CD4-positive, alpha-beta T cell treated with Interleukin-4 for 1 hour (primary cell): ENCODE results near the gene SNX13.
"Not testable (repeated sequence)": the region's sequence is repeated elsewhere in the genome, so short reads cannot be mapped to it uniquely, and the experiment has no call there.

Experiments
- DNase-seq, 2 donors: peaks; one replicate each; pipeline ENCODE4 v3.0.0-alpha.2; 2020 to 2022

The SNX13 gene

DNA sequence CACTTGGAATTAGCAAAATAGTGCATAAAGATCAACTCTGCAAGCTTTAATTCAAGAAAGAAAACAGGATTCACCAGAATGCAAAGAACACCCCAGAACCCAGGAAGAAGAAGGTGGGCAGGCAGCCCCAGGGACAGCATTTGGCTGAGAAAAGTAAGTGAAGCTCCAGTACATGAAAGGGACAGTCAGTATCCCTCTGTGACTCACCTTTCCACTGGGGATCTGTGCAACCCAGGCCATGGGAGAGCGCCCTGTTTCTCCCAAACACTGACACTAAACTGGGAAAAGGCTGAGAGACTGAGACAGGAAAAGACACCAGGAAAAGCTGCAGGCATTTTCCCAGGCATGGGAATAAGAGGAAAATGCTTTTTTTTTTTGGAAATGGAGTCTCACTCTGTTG lies 28.2 kb downstream of the SNX13 start:
- DNase-seq: no peak

DNA sequence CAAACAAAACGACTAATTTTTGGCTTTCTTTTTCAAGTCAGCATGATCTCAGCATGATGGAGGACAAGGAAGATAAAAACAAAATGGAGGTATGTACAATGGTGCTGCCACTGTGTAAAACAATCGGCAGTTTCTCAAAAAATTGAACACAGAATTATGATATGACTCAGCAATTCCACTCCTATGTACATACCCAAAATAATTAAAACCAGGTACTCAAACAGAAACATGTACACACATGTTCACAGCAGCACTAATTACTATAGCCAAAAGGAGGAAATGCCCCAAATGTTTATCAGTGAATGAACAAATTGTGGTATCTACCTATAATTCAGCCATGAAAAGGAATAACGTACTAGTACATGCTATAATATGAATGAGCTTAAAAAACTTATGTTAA lies 29.9 kb downstream of the SNX13 start:
- DNase-seq: no peak

DNA sequence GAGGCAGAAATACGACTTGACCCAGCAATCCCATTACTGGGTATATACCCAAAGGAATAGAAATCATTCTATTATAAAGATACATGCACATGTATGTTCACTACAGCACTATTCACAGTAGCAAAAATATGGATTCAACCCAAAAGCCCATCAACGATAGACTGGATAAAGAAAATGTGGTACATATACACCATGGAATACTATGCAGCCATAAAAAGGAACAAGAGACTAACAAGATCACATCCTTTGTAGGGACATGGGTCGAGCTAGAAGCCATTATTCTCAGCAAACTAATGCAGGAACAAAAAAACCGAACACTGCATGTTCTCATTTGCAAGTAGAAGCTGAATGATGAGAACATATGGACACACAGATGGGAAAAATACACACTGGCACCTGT lies 31.0 kb downstream of the SNX13 start:
- DNase-seq: not testable (repeated sequence)

DNA sequence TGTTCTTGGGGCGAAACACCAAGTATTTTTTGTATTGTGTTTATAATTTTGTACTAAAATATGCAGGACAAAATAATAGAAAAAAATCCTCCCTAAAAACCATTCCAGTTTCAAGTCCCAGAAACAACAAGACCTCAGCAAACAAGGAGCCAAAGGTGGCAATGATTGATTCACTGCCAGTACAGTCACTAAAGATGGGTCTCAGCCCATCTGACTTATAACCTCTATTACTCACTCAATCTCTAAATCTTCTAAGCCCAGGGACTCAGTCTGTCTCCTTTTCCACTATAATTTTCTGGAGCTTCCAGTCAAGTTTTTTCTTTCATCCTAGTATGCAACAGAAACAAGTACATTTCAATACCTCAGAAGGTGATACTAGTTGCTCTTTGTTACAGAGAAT lies 33.3 kb downstream of the SNX13 start:
- no peak for DNase-seq

DNA sequence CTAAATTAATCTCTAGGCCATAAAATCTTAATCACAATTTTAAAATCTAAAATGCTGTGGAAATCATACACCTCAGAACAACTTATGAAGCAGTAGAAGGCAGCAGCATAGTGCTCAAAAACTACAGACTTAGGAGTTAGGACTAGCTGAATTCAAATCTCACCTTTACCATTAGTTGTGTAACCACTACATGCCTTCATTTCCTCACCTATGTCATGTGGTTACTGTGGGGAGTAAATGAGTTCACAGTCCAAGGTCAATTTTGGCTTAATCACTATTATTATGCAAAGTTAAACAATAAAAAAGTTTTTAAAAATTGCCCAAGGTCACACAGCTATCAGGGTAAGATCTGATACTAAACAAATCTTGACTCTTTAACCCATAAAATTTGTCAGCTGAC lies 37.0 kb downstream of the SNX13 start:
- DNase-seq: peak in 1 of 2 donors; percentile 2

DNA sequence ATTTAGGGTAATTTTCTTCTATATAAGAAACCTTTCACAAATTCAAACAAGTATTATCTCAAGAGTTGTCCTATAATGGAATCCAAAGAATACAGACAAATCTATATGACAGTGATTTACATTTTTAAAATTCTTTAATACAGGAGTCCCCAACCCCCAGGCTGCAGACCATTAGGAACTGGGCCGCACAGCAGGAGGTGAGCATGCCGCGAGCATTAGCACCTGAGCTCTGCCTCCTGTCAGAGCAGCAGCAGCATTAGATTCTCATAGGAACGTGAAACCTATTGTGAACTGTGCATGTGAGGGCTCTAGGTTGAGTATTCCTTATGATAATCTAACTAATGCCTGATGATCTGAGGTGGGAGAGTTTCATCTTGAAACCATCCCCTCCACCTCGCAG lies 37.7 kb downstream of the SNX13 start:
- DNase-seq: no peak

DNA sequence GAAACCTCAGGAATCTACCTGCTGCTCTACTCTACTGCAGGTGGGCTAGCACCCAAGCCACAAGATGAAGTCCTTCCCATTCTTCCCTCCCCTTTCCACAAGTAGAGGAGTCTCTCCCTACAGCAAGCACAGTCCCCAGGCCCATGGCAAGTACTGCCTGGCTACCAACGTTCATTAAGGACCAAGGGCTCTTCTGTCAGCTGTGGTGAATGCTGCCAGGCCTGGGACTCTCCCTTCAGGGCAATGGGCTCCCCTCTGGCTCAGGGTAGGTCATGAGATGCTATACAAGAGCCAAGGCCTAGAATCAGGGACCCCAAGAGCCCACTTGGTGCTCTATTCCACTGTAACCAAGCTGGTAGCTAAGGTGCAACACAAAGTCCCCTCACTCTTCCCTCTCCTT lies 39.8 kb downstream of the SNX13 start:
- no peak for DNase-seq

DNA sequence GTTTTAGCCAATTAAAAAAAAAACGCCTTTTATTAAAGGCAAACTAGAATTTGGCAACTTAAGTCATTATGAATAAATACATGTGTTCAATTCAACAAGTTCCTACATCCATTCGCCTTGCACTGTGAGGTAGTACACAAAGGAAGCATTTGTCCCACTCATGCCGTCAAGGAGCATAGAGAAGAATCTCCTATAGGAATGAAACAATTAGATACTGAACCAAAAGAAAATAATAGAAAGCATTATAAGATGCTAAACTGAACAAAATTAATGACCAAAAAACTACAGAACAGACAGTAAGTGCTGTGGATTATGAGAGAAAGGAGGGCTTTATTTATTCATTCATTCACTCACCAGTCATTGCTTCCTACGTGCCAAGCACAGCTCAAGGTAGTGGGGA lies 42.2 kb downstream of the SNX13 start:
- no peak for DNase-seq

GRCh38 chr7:17887286-17887685 lies 53.0 kb downstream of the SNX13 start:
- DNase-seq: no peak

DNA sequence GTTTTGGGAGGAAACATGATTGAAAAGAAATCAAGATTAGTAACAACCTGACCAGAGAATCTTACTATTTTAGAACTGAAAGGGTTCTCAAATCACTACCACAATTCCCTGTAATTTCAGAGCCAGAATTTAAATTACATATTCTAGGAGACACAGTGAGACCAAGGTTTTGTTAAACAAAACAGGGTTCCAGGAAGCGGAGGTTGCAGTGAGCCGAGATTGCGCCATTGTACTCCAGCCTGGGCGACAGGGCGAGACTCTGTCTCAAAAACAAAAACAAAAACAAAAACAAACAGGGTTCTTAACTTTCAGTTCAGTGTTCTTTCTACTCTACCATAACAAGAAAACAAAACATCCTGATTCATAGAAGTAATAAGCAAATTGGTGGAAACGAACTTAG lies 57.6 kb downstream of the SNX13 start:
- DNase-seq: no peak

DNA sequence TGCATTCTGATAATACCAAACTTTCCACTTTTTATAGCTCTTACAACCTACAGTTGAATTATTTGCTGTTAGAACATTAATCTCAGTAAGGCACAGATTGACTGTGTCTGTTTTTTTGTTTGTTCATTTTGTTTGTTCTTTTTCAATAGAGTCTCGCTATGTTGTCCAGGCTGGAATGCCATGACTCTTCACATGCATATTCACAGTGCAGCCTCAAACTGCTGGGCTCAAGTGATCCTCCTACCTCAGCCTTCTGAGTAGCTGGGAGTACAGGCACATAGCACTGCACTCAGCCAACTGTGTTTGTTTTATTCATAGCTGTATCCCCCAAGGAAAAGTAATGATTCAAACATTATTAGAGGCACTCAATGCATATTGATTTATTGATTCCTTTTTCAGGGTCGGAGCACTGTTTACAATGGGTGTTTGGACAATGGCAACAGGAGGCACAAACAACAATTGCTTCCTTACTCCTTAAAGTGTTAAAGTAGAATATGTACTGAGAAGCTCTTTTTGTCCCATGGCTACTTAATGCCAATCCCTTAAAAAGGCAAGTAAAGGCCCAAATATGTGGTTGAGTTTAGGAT lies 61.1 kb downstream of the SNX13 start:
- DNase-seq: no peak

GRCh38 chr7:17878627-17879026 lies 61.7 kb downstream of the SNX13 start:
- no peak for DNase-seq

GRCh38 chr7:17871815-17872533 lies 68.3 kb downstream of the SNX13 start:
- DNase-seq: no peak

DNA sequence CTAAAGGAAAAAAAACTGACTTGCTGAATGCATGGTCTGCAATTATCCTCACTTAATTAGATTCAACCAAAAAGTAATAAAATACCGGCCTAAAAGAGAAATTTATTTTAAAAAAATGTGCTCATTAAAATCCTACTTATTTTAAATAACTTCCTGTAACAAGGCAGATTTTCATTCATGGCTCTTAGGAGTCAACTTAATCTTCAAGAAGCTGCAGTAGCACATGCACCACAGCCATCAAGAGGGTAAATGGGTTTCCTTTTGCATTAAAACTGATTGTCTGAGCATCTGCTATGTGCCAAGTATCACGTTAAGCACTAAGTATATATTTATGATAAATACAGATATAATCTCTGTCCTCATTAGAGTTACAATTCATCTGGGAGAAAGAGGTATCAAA lies 69.9 kb downstream of the SNX13 start:
- no peak for DNase-seq

DNA sequence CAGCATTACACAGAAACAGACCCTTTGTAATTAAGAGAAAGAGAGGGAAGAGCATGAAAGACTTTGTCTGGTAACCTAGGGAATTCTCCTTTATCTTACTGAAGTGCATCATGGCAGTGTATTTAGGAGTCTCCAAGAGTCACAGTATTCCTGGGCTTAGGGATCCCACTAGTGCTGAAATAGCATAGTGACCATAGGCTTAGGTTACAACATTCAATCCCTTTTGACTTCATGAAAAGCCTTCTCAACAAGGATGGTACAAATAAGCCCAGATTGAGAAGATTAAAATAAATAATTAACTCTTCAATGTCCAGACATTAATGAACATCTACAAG lies 76.5 kb downstream of the SNX13 start:
- DNase-seq: no peak

DNA sequence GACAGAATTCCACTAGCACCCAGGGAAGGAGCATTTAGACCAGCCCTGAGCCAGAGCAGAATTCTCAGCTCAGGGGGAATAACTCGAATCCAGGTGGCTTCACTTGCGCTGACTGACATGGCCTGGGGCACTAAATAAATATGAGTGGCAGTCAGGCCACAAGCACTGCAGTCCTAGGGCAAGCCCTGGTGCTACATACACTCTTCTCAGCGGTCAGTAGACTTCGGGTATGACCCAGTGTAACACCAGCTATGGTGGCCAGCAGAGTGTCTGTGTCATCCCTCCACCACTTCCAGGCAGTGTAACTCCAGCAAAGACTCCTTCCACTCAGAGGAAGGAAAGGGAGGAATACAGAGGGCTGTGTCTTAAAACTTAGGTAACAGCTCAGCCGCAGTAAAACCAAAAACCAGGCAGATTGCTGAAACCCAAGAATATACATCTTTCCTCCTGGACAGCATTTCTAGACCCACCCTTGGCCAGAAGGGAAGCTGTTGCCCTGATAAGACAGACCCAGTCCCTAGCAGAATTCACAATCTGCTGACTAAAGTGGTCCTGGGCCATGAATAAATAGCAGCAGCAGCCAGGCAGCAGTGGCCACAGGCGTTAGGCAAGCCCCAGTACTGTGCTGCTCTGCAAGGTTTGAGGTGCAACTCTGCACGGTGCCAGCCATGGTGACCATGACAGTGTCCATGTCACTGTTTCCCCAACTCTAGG lies 77.0 kb downstream of the SNX13 start:
- DNase-seq: no peak

GRCh38 chr7:17856251-17856650 lies 84.0 kb downstream of the SNX13 start:
- no peak for DNase-seq

- no peak for DNase-seq
These were observed 85.1 kb downstream of the SNX13 start for GRCh38 chr7:17855202-17855601.

DNA sequence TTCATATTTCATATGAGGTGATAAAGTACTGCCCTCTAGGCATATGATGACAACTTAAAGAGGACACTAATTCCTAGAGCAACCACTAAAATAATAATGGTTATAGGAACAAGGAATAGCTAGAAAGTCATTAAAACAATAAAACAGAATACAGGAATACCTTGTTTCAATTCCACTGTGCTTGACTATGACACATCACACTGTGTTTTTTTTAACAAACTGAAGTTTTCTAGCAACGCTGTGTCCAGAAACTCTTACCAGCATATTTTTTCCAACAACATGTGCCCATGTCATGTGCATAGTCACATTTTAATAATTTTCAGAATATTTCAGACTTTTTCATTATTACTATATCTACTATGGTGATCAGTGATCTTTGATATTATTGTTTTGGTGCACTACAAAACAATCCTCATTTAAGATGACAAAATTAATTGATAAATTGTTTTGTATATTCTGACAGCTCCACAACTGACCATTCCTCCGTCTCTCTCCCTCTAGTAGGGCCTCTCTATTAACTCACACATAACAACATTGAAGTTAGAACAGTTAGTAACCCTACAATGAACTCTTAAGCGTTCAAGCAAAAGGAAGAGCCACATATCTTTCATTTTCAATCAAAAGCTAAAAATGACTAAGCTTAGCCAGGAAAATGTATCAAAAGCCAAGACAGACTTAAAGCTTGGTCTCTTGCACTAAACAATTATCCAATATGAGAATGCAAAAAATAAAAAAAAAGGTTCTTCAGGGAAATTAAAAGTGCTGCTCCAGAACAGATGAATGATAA lies 85.8 kb downstream of the SNX13 start:
- DNase-seq: no peak

- no peak for DNase-seq
These were observed 87.9 kb downstream of the SNX13 start for GRCh38 chr7:17852361-17852760.

GRCh38 chr7:17849504-17849903 lies 90.8 kb downstream of the SNX13 start:
- DNase-seq: no peak

DNA sequence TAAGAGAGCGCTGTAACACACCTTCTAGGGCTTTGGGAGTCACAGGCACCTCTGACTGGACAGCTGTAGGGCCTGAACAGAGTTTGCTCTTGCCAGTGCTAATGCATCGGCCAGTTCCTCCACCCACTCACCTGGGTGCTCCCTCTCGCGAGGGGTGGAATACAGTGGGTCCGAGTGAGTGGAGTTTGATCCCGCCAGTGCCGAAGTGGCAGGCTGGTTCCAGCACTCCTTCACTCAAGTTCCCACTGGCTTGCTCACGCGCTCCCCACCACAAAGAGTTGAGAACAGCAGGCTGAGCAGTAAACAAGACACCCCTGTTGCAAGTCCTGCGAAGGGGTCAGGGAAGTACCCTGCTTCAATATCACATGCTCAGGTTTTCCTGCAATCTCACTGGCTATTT lies 91.8 kb downstream of the SNX13 start:
- no peak for DNase-seq

- no peak for DNase-seq
These were observed 93.4 kb downstream of the SNX13 start for GRCh38 chr7:17846935-17847334.

DNA sequence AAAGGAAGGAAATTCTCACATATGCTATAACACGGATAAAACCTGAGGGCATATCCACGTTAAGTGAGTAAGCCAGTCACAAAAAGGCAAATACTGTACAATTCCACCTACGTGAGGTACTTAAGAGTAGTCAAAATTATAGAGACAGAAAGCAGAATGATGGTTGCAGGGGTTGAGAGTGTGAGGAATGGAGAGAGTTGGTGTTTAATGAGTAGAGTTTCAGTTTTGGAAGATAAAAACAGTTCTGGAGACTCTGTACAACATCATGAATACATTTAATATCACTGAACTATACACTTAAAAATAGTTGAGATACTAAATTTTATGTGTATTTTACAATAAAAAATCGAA lies 95.1 kb downstream of the SNX13 start:
- no peak for DNase-seq
